ENCODE measurements around the gene AKT1. TPM values are rescaled to one million over a fixed set of nuclear protein-coding genes. Genes with fewer than 3 reads are reported as not detected.

Gene AKT1
- total and polyA plus RNA-seq, 2 of the 13 experiments (the other 11 are each of a cell fraction or from before 2014, with no cell fraction given) = 96.2 to 116 TPM

GRCh38 chr14:104731320-104732294 is 63.9 kb downstream of the AKT1 start (continued):
- TF ChIP-seq PRDM10 (CRISPR knock-in tag; IDR thresholded peaks at IDR 0.05; ENCODE audit: low read depth) = peak; percentile 82
- TF ChIP-seq ATF6 (CRISPR knock-in tag; conservative IDR thresholded peaks at IDR 0.05) = no peak
- no peak for TF ChIP-seq TFDP2 (CRISPR knock-in tag; IDR thresholded peaks at IDR 0.05)
- 0 out of 2 replicates have a peak, but pooled peaks have one; percentile 30 for TF ChIP-seq TBX2 (CRISPR knock-in tag; IDR thresholded peaks at IDR 0.05; ENCODE audit: borderline replicate concordance)
- 0 out of 2 replicates have a peak, but pooled peaks have one; percentile 45 for TF ChIP-seq RAD21 (CRISPR knock-in tag; IDR thresholded peaks at IDR 0.05)
- TF ChIP-seq PRMT3 (CRISPR knock-in tag; IDR thresholded peaks at IDR 0.05; ENCODE audit: borderline replicate concordance, low read depth) = no peak
- peak; percentile 85 for TF ChIP-seq AKAP8 (CRISPR knock-in tag; IDR thresholded peaks at IDR 0.05)
- peak; percentile 85 for TF ChIP-seq AGO1 (IDR thresholded peaks at IDR 0.05; ENCODE audit: low read depth, low read length, poor library complexity, severe bottlenecking)
- no peak for TF ChIP-seq UBTF (CRISPR knock-in tag; IDR thresholded peaks at IDR 0.05)
- 0 out of 2 replicates have a peak, but pooled peaks have one; percentile 49 for TF ChIP-seq HNRNPL (IDR thresholded peaks at IDR 0.05; ENCODE audit: low read depth, low read length)
- TF ChIP-seq ZSCAN31 (CRISPR knock-in tag; IDR thresholded peaks at IDR 0.05; ENCODE audit: low read depth) = no peak
- TF ChIP-seq CTCF (CRISPR knock-in tag; IDR thresholded peaks at IDR 0.05) = peak; percentile 66
- peak; percentile 39 for TF ChIP-seq STAG1 (CRISPR knock-in tag; IDR thresholded peaks at IDR 0.05)
